ENCODE measurements around the gene SOCS6. TPM values are rescaled to one million over a fixed set of nuclear protein-coding genes. Genes with fewer than 3 reads are reported as not detected.

The SOCS6 gene
- total and polyA plus RNA-seq, 2 experiments from 2014 or later = 31.7 to 43.7 TPM

- no peaks in the 10 kb centered on the region for H4K20me1 ChIP-seq (ENCODE audit: insufficient read depth)
- in situ Hi-C loops (cut with MboI) = no loop called here
- DNase-seq = no peak
- H3K36me3 ChIP-seq (ENCODE audit: low read depth) = peaks cover 50% of the 10 kb centered on the region
- H3K9ac ChIP-seq = no peak overlapping the region
- H3K27me3 ChIP-seq (replicated peaks; ENCODE audit: insufficient read depth) = no peaks in the 10 kb centered on the region
- H3K27ac ChIP-seq = no peak overlapping the region
- peaks cover 52% of the 10 kb centered on the region for H3F3A ChIP-seq (ENCODE audit: insufficient read depth)
- H3K79me2 ChIP-seq (ENCODE audit: insufficient read depth) = peaks cover 100% of the 10 kb centered on the region
- no peak overlapping the region for H3K4me2 ChIP-seq (ENCODE audit: unreplicated experiment)
- peaks cover 27% of the 10 kb centered on the region for H3K4me1 ChIP-seq (ENCODE audit: insufficient read depth)
- no peak for TF ChIP-seq EZH2phosphoT487 (IDR thresholded peaks at IDR 0.05; ENCODE audit: insufficient read depth, low read depth)
- no peak for TF ChIP-seq EZH2 (IDR thresholded peaks at IDR 0.05; ENCODE audit: insufficient read depth, poor library complexity, severe bottlenecking)
- H3K4me3 ChIP-seq = no peak overlapping the region
- 93 to 100% methylated on average over 1 of the region's 1 CpG for WGBS, 2 experiments (ENCODE audit: low coverage in 1 of 2, low lambda C conversion rate in 2 of 2, missing lambda C conversion rate in 2 of 2)
- H2AFZ ChIP-seq = no peak overlapping the region
- no peaks in the 10 kb centered on the region for H3K9me2 ChIP-seq (ENCODE audit: insufficient read depth)
- no peaks in the 10 kb centered on the region for H3K9me3 ChIP-seq (ENCODE audit: low read depth)
Measured at GRCh38 chr18:70326255-70326654, 37.4 kb downstream of the SOCS6 start.

DNA sequence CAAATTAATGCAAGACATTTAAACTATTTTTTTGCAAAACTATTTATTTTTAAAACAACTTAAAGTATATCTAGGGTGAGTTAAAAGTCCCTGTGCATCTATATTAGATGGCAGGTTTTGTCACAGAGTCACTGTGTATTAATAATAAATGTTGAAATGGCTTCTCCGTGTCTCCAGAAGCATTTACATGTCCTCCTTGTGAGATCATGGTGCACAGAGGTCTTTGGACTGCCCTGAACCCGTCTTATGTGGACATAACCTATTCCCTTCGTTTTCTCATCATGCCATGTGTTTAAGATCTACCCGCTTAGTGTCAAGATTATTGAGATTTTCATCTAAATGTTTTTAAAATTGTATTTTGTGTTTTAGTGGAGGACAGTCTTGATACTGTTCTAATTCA lies 39.3 kb downstream of the SOCS6 start:
- in situ Hi-C loops (cut with MboI) = no loop called here
- WGBS, 2 experiments (ENCODE audit: low coverage in 1 of 2, low lambda C conversion rate in 2 of 2, missing lambda C conversion rate in 2 of 2) = 97 to 99% methylated on average over 4 of the region's 4 CpGs

GRCh38 chr18:70329071-70329470 lies 40.2 kb downstream of the SOCS6 start:
- no peaks in the 10 kb centered on the region for H3K27me3 ChIP-seq (replicated peaks; ENCODE audit: insufficient read depth)
- no peak for TF ChIP-seq EZH2phosphoT487 (IDR thresholded peaks at IDR 0.05; ENCODE audit: insufficient read depth, low read depth)
- no peak for TF ChIP-seq EZH2 (IDR thresholded peaks at IDR 0.05; ENCODE audit: insufficient read depth, poor library complexity, severe bottlenecking)
- H3K27ac ChIP-seq = peak overlapping the region; percentile 36
- H3F3A ChIP-seq (ENCODE audit: insufficient read depth) = peaks cover 70% of the 10 kb centered on the region
- 32 to 33% methylated on average over 2 of the region's 2 CpGs for WGBS, 2 experiments (ENCODE audit: low coverage in 1 of 2, low lambda C conversion rate in 2 of 2, missing lambda C conversion rate in 2 of 2)
- H3K4me2 ChIP-seq (ENCODE audit: unreplicated experiment) = peak overlapping the region; percentile 50
- peaks cover 51% of the 10 kb centered on the region for H3K36me3 ChIP-seq (ENCODE audit: low read depth)
- H4K20me1 ChIP-seq (ENCODE audit: insufficient read depth) = no peaks in the 10 kb centered on the region
- peak; percentile 39 for DNase-seq
- no peaks in the 10 kb centered on the region for H3K9me2 ChIP-seq (ENCODE audit: insufficient read depth)
- H2AFZ ChIP-seq = no peak overlapping the region
- H3K79me2 ChIP-seq (ENCODE audit: insufficient read depth) = peaks cover 86% of the 10 kb centered on the region
- no peaks in the 10 kb centered on the region for H3K9me3 ChIP-seq (ENCODE audit: low read depth)
- no peak overlapping the region for H3K4me3 ChIP-seq
- in situ Hi-C loops (cut with MboI) = no loop called here
- peaks cover 40% of the 10 kb centered on the region for H3K4me1 ChIP-seq (ENCODE audit: insufficient read depth)
- H3K9ac ChIP-seq = peak overlapping the region; percentile 16

More for the DNA sequence above, 39.3 kb downstream of the SOCS6 start:
- no peak for DNase-seq
- H3K9ac ChIP-seq = no peak overlapping the region
- H3K36me3 ChIP-seq (ENCODE audit: low read depth) = peaks cover 51% of the 10 kb centered on the region
- H3K4me3 ChIP-seq = no peak overlapping the region
- H3K4me1 ChIP-seq (ENCODE audit: insufficient read depth) = peaks cover 39% of the 10 kb centered on the region
- H3K4me2 ChIP-seq (ENCODE audit: unreplicated experiment) = no peak overlapping the region
- H2AFZ ChIP-seq = no peak overlapping the region
- peaks cover 64% of the 10 kb centered on the region for H3F3A ChIP-seq (ENCODE audit: insufficient read depth)
- no peaks in the 10 kb centered on the region for H3K9me2 ChIP-seq (ENCODE audit: insufficient read depth)
- no peaks in the 10 kb centered on the region for H4K20me1 ChIP-seq (ENCODE audit: insufficient read depth)
- peaks cover 95% of the 10 kb centered on the region for H3K79me2 ChIP-seq (ENCODE audit: insufficient read depth)
- H3K27ac ChIP-seq = peak overlapping the region; percentile 36
- no peaks in the 10 kb centered on the region for H3K27me3 ChIP-seq (replicated peaks; ENCODE audit: insufficient read depth)
- TF ChIP-seq EZH2phosphoT487 (IDR thresholded peaks at IDR 0.05; ENCODE audit: insufficient read depth, low read depth) = no peak
- no peaks in the 10 kb centered on the region for H3K9me3 ChIP-seq (ENCODE audit: low read depth)

DNA sequence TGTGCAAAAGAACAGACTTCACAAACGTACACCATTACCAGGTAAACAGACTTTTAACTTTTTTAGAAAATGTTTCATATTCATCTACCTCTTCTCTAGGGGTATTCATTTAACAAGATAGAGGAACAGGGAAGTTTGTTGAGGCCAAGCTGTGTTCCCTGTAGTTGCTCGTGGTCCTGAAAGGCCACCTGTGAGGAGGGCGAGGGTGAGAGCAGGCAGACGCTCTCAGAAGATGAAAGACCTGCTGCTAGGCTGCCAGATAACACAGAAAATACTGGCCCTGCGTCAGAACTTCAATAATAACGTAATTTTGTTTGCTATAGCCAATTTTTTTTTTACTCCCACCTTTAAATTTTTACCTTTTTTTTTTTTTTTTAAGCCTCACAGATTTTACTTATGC lies 42.0 kb downstream of the SOCS6 start:
- H3K27me3 ChIP-seq (replicated peaks; ENCODE audit: insufficient read depth) = no peaks in the 10 kb centered on the region
- peaks cover 77% of the 10 kb centered on the region for H3K79me2 ChIP-seq (ENCODE audit: insufficient read depth)
- 76 to 84% methylated on average over 6 of the region's 6 CpGs for WGBS, 2 experiments (ENCODE audit: low coverage in 1 of 2, low lambda C conversion rate in 2 of 2, missing lambda C conversion rate in 2 of 2)
- H3K27ac ChIP-seq = peak overlapping the region; percentile 94; the same call in 1 of the 2 replicates
- no peak overlapping the region for H2AFZ ChIP-seq
- in situ Hi-C loops (cut with MboI) = no loop called here
- no peaks in the 10 kb centered on the region for H3K9me2 ChIP-seq (ENCODE audit: insufficient read depth)
- no peak for DNase-seq
- no peaks in the 10 kb centered on the region for H3K9me3 ChIP-seq (ENCODE audit: low read depth)
- H4K20me1 ChIP-seq (ENCODE audit: insufficient read depth) = no peaks in the 10 kb centered on the region
- TF ChIP-seq EZH2phosphoT487 (IDR thresholded peaks at IDR 0.05; ENCODE audit: insufficient read depth, low read depth) (no peak), EZH2 (IDR thresholded peaks at IDR 0.05; ENCODE audit: insufficient read depth, poor library complexity, severe bottlenecking) (no peak)
- peaks cover 88% of the 10 kb centered on the region for H3F3A ChIP-seq (ENCODE audit: insufficient read depth)
- no peak overlapping the region for H3K4me3 ChIP-seq
- peaks cover 47% of the 10 kb centered on the region for H3K4me1 ChIP-seq (ENCODE audit: insufficient read depth)
- no peak overlapping the region for H3K9ac ChIP-seq
- peaks cover 47% of the 10 kb centered on the region for H3K36me3 ChIP-seq (ENCODE audit: low read depth)
- H3K4me2 ChIP-seq (ENCODE audit: unreplicated experiment) = no peak overlapping the region
